Muscle of arm (tissue), 14 donors: ENCODE data around the gene ADM. TPM values are rescaled to one million over a fixed set of nuclear protein-coding genes. Genes with fewer than 3 reads are reported as not detected.
"Not testable (repeated sequence)": the region's sequence is repeated elsewhere in the genome, so short reads cannot be mapped to it uniquely, and the experiment has no call there.

Experiments
- DNase-seq: peaks from one replicate; pipeline ENCODE4 v3.0.0-alpha.2; 2013
- long read RNA-seq, 11 donors: transcript quantifications; one replicate each; lab custom pipeline, GENCODE V29; 2026
- polyA plus RNA-seq, 12 donors: library from polyadenylated mRNA; unstranded; fragments of 120-200 nt; gene quantifications; one replicate each; pipeline ENCODE4 v1.2.1, GENCODE V29; 2013; ENCODE audit not compliant: insufficient read length in 12 of 12

The ADM gene
- polyA plus RNA-seq, result 10 to 100 TPM in 7 of 12 donors, 1 to 10 TPM in 4, not detected in 1; 7.2 to 19.6 (median 11.1) TPM
- long read RNA-seq, donor 1, partial matches to known transcripts, result 0 of 2 reads
- long read RNA-seq, donor 1, other reads (novel, unspliced or antisense), result 0 of 2 reads
- long read RNA-seq, donor 2, transcript ADM-201 (4 exons, 1,885 nt), result major isoform, 9 of 10 reads
- long read RNA-seq, donor 2, partial matches to known transcripts, result 0 of 10 reads
- long read RNA-seq, donor 2, other reads (novel, unspliced or antisense), result 0 of 10 reads
- long read RNA-seq, donor 3, result 0 reads
- long read RNA-seq, donor 4, partial matches to known transcripts, result 0 of 1 reads
- long read RNA-seq, donor 4, other reads (novel, unspliced or antisense), result 0 of 1 reads
- long read RNA-seq, donor 5, result 0 reads
- long read RNA-seq, donor 6, partial matches to known transcripts, result 0 of 1 reads
- long read RNA-seq, donor 6, other reads (novel, unspliced or antisense), result 0 of 1 reads
- long read RNA-seq, donor 7, partial matches to known transcripts, result 0 of 4 reads
- long read RNA-seq, donor 7, other reads (novel, unspliced or antisense), result 0 of 4 reads
- long read RNA-seq, donor 8, partial matches to known transcripts, result 0 of 4 reads
- long read RNA-seq, donor 8, other reads (novel, unspliced or antisense), result 0 of 4 reads
- long read RNA-seq, donor 9, partial matches to known transcripts, result 0 of 2 reads
- long read RNA-seq, donor 9, other reads (novel, unspliced or antisense), result 0 of 2 reads
- long read RNA-seq, donor 10, partial matches to known transcripts, result 0 of 6 reads
- long read RNA-seq, donor 10, other reads (novel, unspliced or antisense), result 0 of 6 reads
- long read RNA-seq, donor 11, transcript ADM-201 (4 exons, 1,885 nt), result major isoform, 12 of 13 reads
- long read RNA-seq, donor 11, partial matches to known transcripts, result 0 of 13 reads
- long read RNA-seq, donor 11, other reads (novel, unspliced or antisense), result 0 of 13 reads

GRCh38 chr11:10304495-10305261, at the start of gene ADM:
TSS of gene ADM (plus strand) at chr11:10305073. CDS start at chr11:10305701, 628 bp downstream.
- peak; percentile 88 for DNase-seq

- DNase-seq, result no peak
Measured at GRCh38 chr11:10255388-10256125, 49.3 kb upstream of the ADM start.

- DNase-seq, result no peak
Measured at GRCh38 chr11:10257478-10257877, 47.4 kb upstream of the ADM start.

GRCh38 chr11:10261821-10262220, 43.1 kb upstream of the ADM start:
- no peak for DNase-seq

- no peak for DNase-seq
Measured at GRCh38 chr11:10263929-10264328, 40.9 kb upstream of the ADM start.

GRCh38 chr11:10264716-10265115, 40.2 kb upstream of the ADM start:
- not testable (repeated sequence) for DNase-seq

GRCh38 chr11:10265936-10266335, 38.9 kb upstream of the ADM start:
- DNase-seq, result no peak

GRCh38 chr11:10267821-10268220, 37.1 kb upstream of the ADM start:
- no peak for DNase-seq

GRCh38 chr11:10268746-10269488, 36.0 kb upstream of the ADM start:
- no peak for DNase-seq

GRCh38 chr11:10272132-10272531, 32.7 kb upstream of the ADM start:
- no peak for DNase-seq

GRCh38 chr11:10273738-10274137, 31.1 kb upstream of the ADM start:
- no peak for DNase-seq

GRCh38 chr11:10274726-10275125, 30.1 kb upstream of the ADM start:
- no peak for DNase-seq

GRCh38 chr11:10275714-10276113, 29.2 kb upstream of the ADM start:
- DNase-seq, result no peak

GRCh38 chr11:10282117-10282516, 22.8 kb upstream of the ADM start:
- no peak for DNase-seq

GRCh38 chr11:10283991-10284390, 20.9 kb upstream of the ADM start:
- DNase-seq, result no peak

GRCh38 chr11:10285148-10285802, 19.6 kb upstream of the ADM start:
- DNase-seq, result no peak

- no peak for DNase-seq
Measured at GRCh38 chr11:10287140-10287539, 17.7 kb upstream of the ADM start.

- no peak for DNase-seq
Measured at GRCh38 chr11:10287766-10288715, 16.8 kb upstream of the ADM start.
